HAP-1 (cell line): ENCODE data around the gene RFX1.

ENCODE experiments used
- DNase-seq, 2 experiments: peaks; one replicate each; pipeline ENCODE4 v3.0.0-alpha.2; 2016 to 2020; ENCODE audit warnings: low spot score in 2 of 2
- H3K27me3 ChIP-seq: fragments of 250-450 bp; sonication (Bioruptor Pico); 2 replicates; pipeline ENCODE4 v1.5.1; 2020; ENCODE audit warnings: low read depth, mild to moderate bottlenecking, moderate library complexity
- H3K36me3 ChIP-seq: fragments of 250-450 bp; sonication (Bioruptor Pico); replicated peaks from 2 replicates; pipeline ENCODE4 v1.5.1; 2020; ENCODE audit warnings: mild to moderate bottlenecking
- H3K4me1 ChIP-seq: fragments of 250-450 bp; sonication (Bioruptor Pico); 2 replicates; pipeline ENCODE4 v1.5.1; 2020; ENCODE audit warnings: mild to moderate bottlenecking
- H3K4me3 ChIP-seq: fragments of 250-450 bp; sonication (Bioruptor Pico); 2 replicates; pipeline ENCODE4 v1.5.1; 2020; ENCODE audit warnings: mild to moderate bottlenecking, moderate library complexity
- H3K9me3 ChIP-seq: fragments of 250-450 bp; sonication (Bioruptor Pico); 2 replicates; pipeline ENCODE4 v1.5.1; 2020; ENCODE audit warnings: mild to moderate bottlenecking, moderate library complexity
- in situ Hi-C: fragments of 300-500 bp; cut with MboI; formaldehyde crosslinking; loops from 3 replicates; pipeline ENCODE4 v1.14.3; 2020; ENCODE audit warnings: low sequenced_read_pairs, inconsistent platforms, mixed read lengths

The RFX1 gene

GRCh38 chr19:13984875-13985741 lies 21.0 kb downstream of the RFX1 start:
- Histone ChIP-seq H3K4me1 (no peaks in the 10 kb centered on the region), H3K9me3 (no peaks in the 10 kb centered on the region), H3K27me3 (no peaks in the 10 kb centered on the region), H3K36me3 (peaks cover 8% of the 10 kb centered on the region), H3K4me3 (no peak overlapping the region)
- DNase-seq: no peak
- in situ Hi-C loops: no loop called here

- Histone ChIP-seq H3K4me3 (no peak overlapping the region), H3K9me3 (no peaks in the 10 kb centered on the region), H3K36me3 (peaks cover 8% of the 10 kb centered on the region), H3K27me3 (no peaks in the 10 kb centered on the region), H3K4me1 (no peaks in the 10 kb centered on the region)
- no peak for DNase-seq
- in situ Hi-C loops: no loop called here
Observed at GRCh38 chr19:13984186-13984585, 21.9 kb downstream of the RFX1 start.

- H3K36me3 ChIP-seq: peaks cover 5% of the 10 kb centered on the region; the same call in 1 of the 2 replicates
Observed at GRCh38 chr19:13983213-13983889, 22.8 kb downstream of the RFX1 start.

GRCh38 chr19:13982773-13983172 lies 23.3 kb downstream of the RFX1 start:
- Histone ChIP-seq H3K27me3 (no peaks in the 10 kb centered on the region), H3K4me1 (no peaks in the 10 kb centered on the region), H3K4me3 (no peak overlapping the region), H3K9me3 (no peaks in the 10 kb centered on the region), H3K36me3 (peaks cover 5% of the 10 kb centered on the region; the same call in 1 of the 2 replicates)
- in situ Hi-C loops: no loop called here
- no peak for DNase-seq

More at GRCh38 chr19:13983213-13983889, 22.8 kb downstream of the RFX1 start:
- in situ Hi-C loops: no loop called here
- DNase-seq: no peak
- no peak overlapping the region for H3K4me3 ChIP-seq
- H3K9me3 ChIP-seq: no peaks in the 10 kb centered on the region
- H3K4me1 ChIP-seq: no peaks in the 10 kb centered on the region
- H3K27me3 ChIP-seq: no peaks in the 10 kb centered on the region

GRCh38 chr19:13981988-13982501 lies 24.1 kb downstream of the RFX1 start:
- Histone ChIP-seq H3K36me3 (peaks cover 5% of the 10 kb centered on the region; the same call in 1 of the 2 replicates), H3K27me3 (no peaks in the 10 kb centered on the region), H3K4me1 (no peaks in the 10 kb centered on the region), H3K4me3 (no peak overlapping the region), H3K9me3 (no peaks in the 10 kb centered on the region)
- DNase-seq: no peak
- in situ Hi-C loops: no loop called here

GRCh38 chr19:13981467-13981866 lies 24.7 kb downstream of the RFX1 start:
- no peak for DNase-seq
- in situ Hi-C loops: no loop called here
- Histone ChIP-seq H3K4me3 (no peak overlapping the region), H3K4me1 (no peaks in the 10 kb centered on the region), H3K27me3 (no peaks in the 10 kb centered on the region), H3K36me3 (peaks cover 5% of the 10 kb centered on the region; the same call in 1 of the 2 replicates), H3K9me3 (no peaks in the 10 kb centered on the region)

- DNase-seq: no peak
- Histone ChIP-seq H3K9me3 (no peaks in the 10 kb centered on the region), H3K36me3 (peaks cover 9% of the 10 kb centered on the region), H3K4me3 (no peak overlapping the region), H3K27me3 (no peaks in the 10 kb centered on the region), H3K4me1 (no peaks in the 10 kb centered on the region)
- in situ Hi-C loops: no loop called here
Observed at GRCh38 chr19:13981021-13981420, 25.1 kb downstream of the RFX1 start.

GRCh38 chr19:13980340-13980739 lies 25.8 kb downstream of the RFX1 start:
- H3K9me3 ChIP-seq: no peaks in the 10 kb centered on the region
- in situ Hi-C loops: no loop called here
- DNase-seq: no peak
- H3K4me1 ChIP-seq: no peaks in the 10 kb centered on the region
- H3K27me3 ChIP-seq: no peaks in the 10 kb centered on the region
- no peak overlapping the region for H3K4me3 ChIP-seq
- H3K36me3 ChIP-seq: peaks cover 14% of the 10 kb centered on the region

- no peaks in the 10 kb centered on the region for H3K27me3 ChIP-seq
- H3K4me3 ChIP-seq: no peak overlapping the region
- in situ Hi-C loops: no loop called here
- H3K9me3 ChIP-seq: no peaks in the 10 kb centered on the region
- peaks cover 15% of the 10 kb centered on the region for H3K36me3 ChIP-seq
- DNase-seq: no peak
- no peaks in the 10 kb centered on the region for H3K4me1 ChIP-seq
Observed at GRCh38 chr19:13979686-13980085, 26.4 kb downstream of the RFX1 start.

GRCh38 chr19:13979244-13979615 lies 26.9 kb downstream of the RFX1 start:
- no peaks in the 10 kb centered on the region for H3K27me3 ChIP-seq
- in situ Hi-C loops: no loop called here
- no peaks in the 10 kb centered on the region for H3K4me1 ChIP-seq
- no peak overlapping the region for H3K4me3 ChIP-seq
- peaks cover 15% of the 10 kb centered on the region for H3K36me3 ChIP-seq
- no peak for DNase-seq
- H3K9me3 ChIP-seq: no peaks in the 10 kb centered on the region

GRCh38 chr19:13978351-13979243 lies 27.5 kb downstream of the RFX1 start:
- H3K36me3 ChIP-seq: peaks cover 15% of the 10 kb centered on the region
- H3K4me3 ChIP-seq: no peak overlapping the region
- H3K9me3 ChIP-seq: no peaks in the 10 kb centered on the region
- in situ Hi-C loops: no loop called here
- no peaks in the 10 kb centered on the region for H3K4me1 ChIP-seq
- peak in 1 of 2 experiments; percentile 58 for DNase-seq
- no peaks in the 10 kb centered on the region for H3K27me3 ChIP-seq

- in situ Hi-C loops: no loop called here
- Histone ChIP-seq H3K9me3 (no peaks in the 10 kb centered on the region), H3K36me3 (peaks cover 15% of the 10 kb centered on the region), H3K4me3 (no peak overlapping the region), H3K27me3 (no peaks in the 10 kb centered on the region), H3K4me1 (no peaks in the 10 kb centered on the region)
- no peak for DNase-seq
Observed at GRCh38 chr19:13977803-13978202, 28.3 kb downstream of the RFX1 start.

GRCh38 chr19:13976446-13976845 lies 29.7 kb downstream of the RFX1 start:
- no peak for DNase-seq
- in situ Hi-C loops: no loop called here
- H3K4me3 ChIP-seq: no peak overlapping the region
- no peaks in the 10 kb centered on the region for H3K4me1 ChIP-seq
- no peaks in the 10 kb centered on the region for H3K9me3 ChIP-seq
- H3K36me3 ChIP-seq: peaks cover 15% of the 10 kb centered on the region; the same call in 1 of the 2 replicates
- H3K27me3 ChIP-seq: no peaks in the 10 kb centered on the region
